B cell (primary cell): ENCODE data around the gene LYAR. TPM values are rescaled to one million over a fixed set of nuclear protein-coding genes. Genes with fewer than 3 reads are reported as not detected.

ENCODE experiments used
- ATAC-seq: fragments of 200-7000 bp; cut with Tn5 transposase; one replicate; pipeline ENCODE4 v1.10.0; 2021; ENCODE audit warnings: low read depth, mild to moderate bottlenecking, moderate number of reproducible peaks, moderate library complexity
- CTCF ChIA-PET: fragments of 350-600 bp; sonication (Branson Sonifier 250); formaldehyde crosslinking; loops from one replicate; lab custom pipeline; 2021; ENCODE audit warnings: antibody characterized with exemption, inconsistent platforms; lab: Charles Lee
- POLR2A ChIA-PET: fragments of 350-600 bp; sonication (Branson Sonifier 250); formaldehyde crosslinking; loops from one replicate; lab custom pipeline; 2021; ENCODE audit warnings: antibody characterized with exemption; lab: Charles Lee
- DNase-seq: peaks from one replicate; pipeline ENCODE4 v3.0.0; 2013
- H2AFZ ChIP-seq: 2 replicates; pipeline ENCODE4 v1.6.1; 2012; ENCODE audit warnings: mild to moderate bottlenecking, low read depth, low read length; ENCODE audit not compliant: insufficient read depth, poor library complexity, severe bottlenecking
- H3K27ac ChIP-seq, 2 donors: 1 replicate in 1 of 2; 2 replicates in 1 of 2; pipeline ENCODE4 v1.5.1; 2012 to 2013; ENCODE audit warnings: low read length in 2 of 2, mild to moderate bottlenecking in 2 of 2, moderate library complexity in 1 of 2
- H3K27me3 ChIP-seq, 4 experiments: fragments of 200-600 bp in 1 of 4; sonication (generic) in 1 of 4; replicated peaks in 1 of 4; 1 replicate in 2 of 4; 2 replicates in 2 of 4; pipeline versions ENCODE4 v1.6.1 to v1.7.0; 2013 to 2016; ENCODE audit warnings: low read length in 3 of 4, mild to moderate bottlenecking in 2 of 4, mixed read lengths in 1 of 4, moderate library complexity in 1 of 4; ENCODE audit not compliant: insufficient read depth in 4 of 4, control insufficient read depth in 3 of 4; ENCODE audit errors: control extremely low read depth in 1 of 4
- H3K36me3 ChIP-seq, 2 experiments: replicated peaks in 1 of 2; 1 replicate in 1 of 2; 2 replicates in 1 of 2; pipeline versions ENCODE4 v1.6.1 to v1.7.1; 2013; ENCODE audit warnings: low read length in 1 of 2; ENCODE audit not compliant: insufficient read depth in 2 of 2, control insufficient read depth in 1 of 2; ENCODE audit errors: control extremely low read depth in 1 of 2, extremely low read depth in 1 of 2
- H3K4me1 ChIP-seq, 2 donors: fragments of 200-600 bp in 1 of 2; sonication (generic) in 1 of 2; 1 replicate in 1 of 2; 2 replicates in 1 of 2; pipeline versions ENCODE4 v1.5.1 to v1.6.1; 2013 to 2017; ENCODE audit warnings: low read length in 2 of 2; ENCODE audit not compliant: control insufficient read depth in 2 of 2, insufficient read depth in 2 of 2
- H3K4me2 ChIP-seq: replicated peaks from 2 replicates; pipeline ENCODE3; 2012; ENCODE audit warnings: mild to moderate bottlenecking, low read depth, low read length; ENCODE audit not compliant: poor library complexity, severe bottlenecking
- H3K4me3 ChIP-seq, 5 experiments: fragments of 200-600 bp in 1 of 5; sonication (generic) in 1 of 5; 1 replicate in 3 of 5; 2 replicates in 2 of 5; pipeline versions ENCODE4 v1.5.1 to v1.7.0; 2011 to 2016; ENCODE audit warnings: low read length in 4 of 5, mild to moderate bottlenecking in 4 of 5, low read depth in 2 of 5, control low read depth in 1 of 5, moderate library complexity in 1 of 5; ENCODE audit not compliant: insufficient read depth in 1 of 5; ENCODE audit errors: control extremely low read depth in 1 of 5, extremely low read depth in 1 of 5
- H3K79me2 ChIP-seq: fragments of 200-600 bp; sonication (generic); one replicate; pipeline ENCODE4 v1.6.0; 2016; ENCODE audit warnings: low read length; ENCODE audit not compliant: control insufficient read depth, insufficient read depth
- H3K9ac ChIP-seq: fragments of 200-600 bp; sonication (generic); 2 replicates; pipeline ENCODE4 v1.6.1; 2017; ENCODE audit warnings: mild to moderate bottlenecking, low read length, moderate library complexity
- H3K9me3 ChIP-seq, 3 donors: one replicate each; pipeline versions ENCODE4 v1.6.1 to v1.7.1; 2013; ENCODE audit warnings: low read length in 2 of 3; ENCODE audit not compliant: control insufficient read depth in 2 of 3, insufficient read depth in 1 of 3; ENCODE audit errors: control extremely low read depth in 1 of 3
- H4K20me1 ChIP-seq: 2 replicates; pipeline ENCODE4 v1.6.0; 2012; ENCODE audit warnings: mild to moderate bottlenecking, low read length; ENCODE audit not compliant: insufficient read depth, control insufficient read depth, poor library complexity, severe bottlenecking
- H3K27ac Mint-ChIP-seq: one replicate; pipeline ENCODE4 v1.8.0; 2021; ENCODE audit warnings: mixed read lengths
- H3K27me3 Mint-ChIP-seq: one replicate; pipeline ENCODE4 v1.8.0; 2021; ENCODE audit warnings: mixed read lengths
- H3K4me1 Mint-ChIP-seq: one replicate; pipeline ENCODE4 v1.8.0; 2021; ENCODE audit warnings: mixed read lengths
- H3K4me3 Mint-ChIP-seq: one replicate; pipeline ENCODE4 v1.8.0; 2021; ENCODE audit warnings: mixed read lengths
- H3K9me3 Mint-ChIP-seq: one replicate; pipeline ENCODE4 v1.8.0; 2022; ENCODE audit warnings: mixed read lengths; ENCODE audit not compliant: insufficient read depth
- CTCF ChIP-seq: fragments of 200-600 bp; IDR thresholded peaks from one replicate; pipeline ENCODE4 v1.8.0; 2022; ENCODE audit warnings: antibody characterized with exemption, mild to moderate bottlenecking
- EZH2 ChIP-seq: IDR thresholded peaks from 2 replicates; pipeline ENCODE4 v1.6.1; 2012; ENCODE audit warnings: borderline replicate concordance, low read depth, mild to moderate bottlenecking, moderate library complexity, low read length; ENCODE audit not compliant: insufficient read depth, poor library complexity, severe bottlenecking
- WGBS: methylation state at CpG from one replicate; pipeline ENCODE4 v1.1.5; 2013; ENCODE audit warnings: missing lambda C conversion rate; ENCODE audit not compliant: insufficient coverage; 5-methylcytosine and 5-hydroxymethylcytosine counted together
- intact Hi-C: fragments of 100-400 bp; cut with micrococcal nuclease; formaldehyde crosslinking; loops from one replicate; pipeline ENCODE4 v1.10.0; 2022
- polyA plus RNA-seq: library from polyadenylated mRNA; depleted of rRNA; stranded (reverse); fragments of >200 nt; gene quantifications from 2 replicates; pipeline ENCODE4 v1.2.3, GENCODE V29; 2012
- total RNA-seq, 2 donors: library from RNA; stranded (reverse); fragments of 120-200 nt in 1 of 2; gene quantifications; 1 replicate in 1 of 2; 2 replicates in 1 of 2; pipeline versions ENCODE4 v1.2.3 to v1.2.4, GENCODE V29; 2013 to 2022

The LYAR gene
- total and polyA plus RNA-seq, 2 donors (not counting 1 experiment from before 2014, with no cell fraction given): 3.0 to 11.5 TPM

GRCh38 chr4:4332529-4332928 is 42.6 kb upstream of the LYAR start:
- no CpG with 5 or more reads among the region's 3 CpGs for WGBS
- TF ChIP-seq CTCF: no peak
- TF ChIP-seq EZH2: no peak
- POLR2A ChIA-PET: no interaction called here
- H3K27ac ChIP-seq: no peak overlapping the region
- H4K20me1 ChIP-seq: no peaks in the 10 kb centered on the region
- no peak for DNase-seq
- peaks cover 4% of the 10 kb centered on the region for H3K4me1 Mint-ChIP-seq
- intact Hi-C loops: no loop called here
- CTCF ChIA-PET: interaction anchor here (1.1 to 1.2 kb wide), 2 partner anchors 81 to 84 kb away, joined by 3 to 4 read pairs; partner anchors contain the start of gene TMEM128
- H3K36me3 ChIP-seq: no peaks in the 10 kb centered on the region
- H3K9me3 ChIP-seq: peaks cover 0 to 15% (median 0%) of the 10 kb centered on the region in 3 donors
- peaks cover 0 to 7% (median under 1%) of the 10 kb centered on the region in 4 experiments for H3K27me3 ChIP-seq
- H3K9ac ChIP-seq: no peak overlapping the region
- H3K4me3 Mint-ChIP-seq: no peak overlapping the region
- H2AFZ ChIP-seq: no peak overlapping the region
- H3K4me3 ChIP-seq: no peak overlapping the region
- no peak overlapping the region for H3K4me2 ChIP-seq
- H3K27ac Mint-ChIP-seq: no peak overlapping the region
- H3K9me3 Mint-ChIP-seq: no peaks in the 10 kb centered on the region
- no peak for ATAC-seq
- H3K4me1 ChIP-seq: peaks cover 0 to 8% of the 10 kb centered on the region in 2 donors
- H3K27me3 Mint-ChIP-seq: peaks cover 13% of the 10 kb centered on the region
- H3K79me2 ChIP-seq: no peaks in the 10 kb centered on the region

GRCh38 chr4:4330794-4331193 is 40.8 kb upstream of the LYAR start:
- Histone ChIP-seq H4K20me1 (no peaks in the 10 kb centered on the region), H3K9ac (no peak overlapping the region), H2AFZ (no peak overlapping the region), H3K4me3 (no peak overlapping the region), H3K36me3 (no peaks in the 10 kb centered on the region), H3K9me3 (peaks cover 0 to 16% (median 0%) of the 10 kb centered on the region in 3 donors), H3K27me3 (peaks cover 0 to 3% (median under 1%) of the 10 kb centered on the region in 4 experiments), H3K27ac (no peak overlapping the region), H3K4me2 (no peak overlapping the region), H3K79me2 (no peaks in the 10 kb centered on the region), H3K4me1 (peaks cover 0 to 8% of the 10 kb centered on the region in 2 donors)
- 88% methylated on average over 4 of the region's 5 CpGs for WGBS
- ChIA-PET POLR2A (no interaction called here), CTCF (interaction anchor here (0.8 kb wide), 1 partner anchor 71 kb away, joined by 3 read pairs; no protein-coding TSS in a partner anchor)
- Mint-ChIP-seq H3K27me3 (peaks cover 6% of the 10 kb centered on the region), H3K27ac (no peak overlapping the region), H3K4me1 (peaks cover 4% of the 10 kb centered on the region), H3K4me3 (no peak overlapping the region), H3K9me3 (no peaks in the 10 kb centered on the region)
- intact Hi-C loops: no loop called here
- no peak for ATAC-seq
- DNase-seq: no peak
- no peak for TF ChIP-seq CTCF
- TF ChIP-seq EZH2: no peak
